DMS 273 treated with DMSO at 0.1 percent for 48 hours (cell line): Measurements from ENCODE around the gene ARHGEF12.

Experiments used
- DNase-seq: peaks from one replicate; lab custom pipeline; 2025; lab: John Stamatoyannopoulos, UW

ARHGEF12 gene

DNA sequence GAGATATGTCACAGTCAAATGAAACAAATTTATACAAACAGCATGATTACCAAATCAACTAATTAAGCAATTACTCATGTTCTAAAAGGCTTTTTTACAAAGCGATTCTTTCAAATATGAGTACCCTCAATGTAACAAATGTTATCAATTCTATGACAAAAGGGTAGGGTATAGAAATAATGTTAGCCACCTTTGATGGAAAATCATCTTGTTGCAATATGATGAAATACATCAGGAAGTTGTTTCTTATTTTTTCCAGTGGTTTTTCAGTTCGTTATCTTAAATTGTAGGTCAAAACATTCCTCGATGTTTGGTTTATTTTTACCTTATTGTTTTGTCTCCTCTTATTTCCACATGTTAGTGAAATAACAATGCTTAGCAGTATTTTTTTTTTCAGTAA, 6.5 kb downstream of the ARHGEF12 start:
- no peak for DNase-seq

DNA sequence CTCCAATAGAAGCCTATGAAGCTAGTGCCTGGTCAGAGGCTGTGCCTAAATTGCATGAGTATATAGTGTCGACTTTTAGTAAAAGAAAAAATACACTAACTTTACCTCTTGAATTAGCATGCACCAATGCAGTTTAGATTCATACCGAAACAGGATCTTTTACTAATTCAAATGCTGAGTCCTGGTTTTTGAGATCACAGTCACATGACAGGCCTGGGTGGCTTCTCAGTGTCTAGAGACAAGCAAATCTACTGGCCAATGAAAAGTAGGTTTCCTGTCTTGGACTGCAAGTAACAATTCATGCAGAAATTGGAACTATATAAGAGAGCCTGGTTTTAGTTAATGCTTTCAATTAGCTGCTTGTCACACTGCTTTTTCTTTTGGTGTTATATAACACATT, 7.2 kb downstream of the ARHGEF12 start:
- no peak for DNase-seq

DNA sequence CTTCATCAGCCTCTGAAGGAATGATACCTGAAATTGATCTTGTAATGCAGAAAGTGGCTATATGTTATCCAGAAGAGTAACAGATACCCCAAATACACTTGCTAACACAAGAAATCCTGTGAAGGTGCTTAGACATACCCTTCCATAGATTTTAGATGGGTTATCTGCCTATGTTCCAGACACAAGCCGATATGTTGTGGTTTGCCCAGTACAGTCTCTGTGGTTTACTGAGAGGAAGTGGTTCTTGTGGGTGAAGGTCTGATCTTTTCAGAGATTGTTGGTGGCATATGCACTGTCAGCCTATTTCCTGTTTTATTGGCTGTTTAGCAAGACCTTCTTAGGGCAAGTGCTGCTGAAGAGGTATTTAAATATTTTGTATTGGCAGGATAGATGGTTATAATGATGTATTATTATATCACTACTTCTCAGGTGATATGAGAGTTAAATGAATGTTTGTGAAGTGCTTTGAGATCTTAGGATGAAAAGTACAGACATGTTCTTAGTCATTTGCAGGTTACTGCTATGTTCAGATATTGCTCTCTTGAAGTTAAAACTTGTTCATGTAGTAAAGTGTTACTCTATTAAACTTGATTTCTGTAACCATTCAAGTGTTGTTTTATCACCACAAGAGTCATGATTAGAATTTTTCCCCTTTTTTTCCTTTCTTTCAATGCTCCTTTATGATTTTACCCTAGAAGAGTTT, 8.2 kb downstream of the ARHGEF12 start:
- DNase-seq: no peak

DNA sequence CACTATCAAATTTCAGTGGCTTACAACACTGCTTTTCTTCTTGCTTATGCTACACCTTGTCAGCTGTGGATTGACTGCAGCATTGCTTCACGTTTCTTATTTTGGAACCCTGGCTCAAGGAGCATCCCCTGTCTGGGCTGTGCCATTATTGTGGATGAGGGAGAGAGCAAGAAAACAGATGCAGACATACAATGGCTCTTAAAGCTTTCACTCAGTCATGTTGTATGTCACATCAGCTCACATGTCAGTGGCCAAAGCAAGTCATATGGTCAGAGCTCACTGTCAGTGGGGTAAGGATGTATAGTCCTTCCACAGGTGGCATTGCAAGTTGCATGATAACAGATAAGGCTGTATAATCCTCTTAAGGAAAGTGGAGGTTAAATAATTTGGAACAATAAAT, 10.0 kb downstream of the ARHGEF12 start:
- DNase-seq: no peak

DNA sequence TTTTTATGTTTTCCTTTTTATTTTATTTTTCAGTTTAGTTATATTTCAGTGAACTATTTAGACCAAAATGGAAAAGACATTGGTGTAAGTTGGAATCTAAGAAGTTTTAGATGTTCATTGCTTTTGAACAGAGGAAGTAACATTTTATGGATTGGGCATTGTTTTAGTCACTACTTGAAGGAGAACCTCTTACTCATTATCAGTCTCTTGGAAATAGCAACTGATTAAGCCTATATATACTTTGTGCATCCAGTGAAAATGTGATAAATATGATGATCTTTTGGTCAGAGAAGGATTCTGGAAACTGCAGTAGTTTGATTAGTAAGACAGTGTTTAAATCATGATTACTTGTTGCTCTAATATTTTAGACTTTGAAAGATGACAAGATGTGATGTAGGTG, 14.4 kb downstream of the ARHGEF12 start:
- DNase-seq: no peak

DNA sequence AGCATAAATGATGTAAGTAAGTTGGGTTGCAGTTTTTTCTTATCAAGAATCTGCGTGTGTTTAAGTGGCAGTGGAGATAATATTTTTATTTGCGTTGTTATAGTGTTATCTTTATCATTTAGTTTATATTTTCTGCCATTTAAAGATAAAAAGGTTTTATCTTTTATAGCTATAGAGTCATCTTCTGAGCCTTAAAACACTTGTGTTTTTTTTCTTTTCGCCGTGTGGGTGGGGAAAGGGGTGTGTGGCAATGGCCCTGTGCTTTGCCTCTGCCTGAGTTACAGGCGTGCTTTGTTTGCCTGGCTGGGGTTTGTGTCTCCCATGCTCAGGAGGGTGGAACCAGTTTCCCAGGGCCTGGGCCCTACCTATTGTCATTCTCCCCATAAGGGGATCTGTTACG, 16.2 kb downstream of the ARHGEF12 start:
- no peak for DNase-seq

DNA sequence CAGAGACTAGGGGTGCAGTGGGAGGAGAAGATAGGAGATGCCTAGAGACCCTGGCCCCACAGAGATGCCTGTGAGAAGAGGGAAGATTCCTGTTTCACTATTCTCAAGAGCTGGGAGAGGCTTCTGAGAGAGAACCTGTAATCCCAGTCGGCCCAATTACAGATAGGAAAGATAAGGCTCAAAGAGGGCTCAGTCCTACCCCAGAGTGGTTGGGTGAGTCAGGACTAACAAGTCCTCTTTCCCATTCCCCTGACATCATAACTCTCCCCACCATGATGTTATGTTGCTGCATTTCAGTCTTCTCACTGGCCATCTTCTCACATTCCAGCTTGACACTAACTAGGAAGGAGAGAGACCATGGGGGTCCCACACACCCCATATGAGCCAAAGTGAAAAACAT, 17.9 kb downstream of the ARHGEF12 start:
- no peak for DNase-seq

DNA sequence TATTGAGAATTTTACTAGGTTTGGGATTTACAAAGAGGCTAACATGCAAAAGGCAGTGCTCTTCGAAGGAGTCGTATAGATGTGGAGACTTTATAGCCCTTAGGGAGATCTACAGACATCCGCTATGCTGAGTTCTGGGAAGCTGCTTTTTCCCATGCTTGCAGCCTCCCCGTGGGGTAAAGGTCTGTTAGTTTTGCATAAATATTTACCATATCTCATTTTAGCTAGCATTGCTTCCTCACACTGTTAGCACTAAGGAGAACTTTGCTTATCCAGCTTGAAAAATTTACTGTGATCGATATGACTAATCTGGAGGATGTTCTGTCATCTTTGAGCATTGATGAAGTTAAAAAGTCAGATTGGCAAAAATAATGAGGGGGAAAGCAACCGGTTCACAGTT, 18.6 kb downstream of the ARHGEF12 start:
- no peak for DNase-seq

DNA sequence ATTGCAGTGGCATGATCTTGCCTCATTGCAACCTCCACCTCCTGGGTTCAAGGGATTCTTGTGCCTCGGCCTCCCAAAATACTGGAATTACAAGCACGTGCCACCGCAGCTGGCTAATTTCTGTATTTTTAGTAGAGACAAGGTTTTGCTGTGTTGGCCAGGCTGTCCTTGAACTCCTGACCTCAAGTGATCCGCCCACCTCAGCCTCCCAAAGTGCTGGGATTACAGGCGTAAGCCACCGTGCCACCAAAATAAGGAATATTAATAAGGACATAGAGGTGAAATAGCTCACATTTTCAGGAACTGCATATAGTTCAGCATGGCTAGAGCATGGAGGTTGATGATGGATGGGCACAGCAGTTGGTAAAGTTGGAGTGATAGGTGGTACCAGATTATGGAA, 21.4 kb downstream of the ARHGEF12 start:
- no peak for DNase-seq

DNA sequence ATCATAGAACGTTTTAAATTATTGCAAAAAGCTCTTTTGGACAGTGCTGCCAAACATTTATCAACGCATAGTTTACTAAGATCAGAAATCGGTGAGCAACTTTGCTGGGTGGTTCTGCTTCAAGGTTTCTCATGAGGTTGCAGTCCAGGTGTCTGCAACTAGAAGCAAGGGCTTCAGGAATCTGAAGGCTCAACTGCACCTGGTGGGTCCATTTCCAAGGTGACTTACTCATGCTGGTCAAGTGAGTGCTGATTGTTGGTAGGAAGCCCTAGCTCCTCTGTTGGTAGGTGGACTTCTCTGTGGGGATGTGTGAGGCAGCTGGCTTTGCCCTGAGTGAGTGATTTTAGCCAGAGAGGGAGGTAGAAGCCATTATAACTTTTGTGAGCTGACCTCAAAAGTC, 22.5 kb downstream of the ARHGEF12 start:
- no peak for DNase-seq

DNA sequence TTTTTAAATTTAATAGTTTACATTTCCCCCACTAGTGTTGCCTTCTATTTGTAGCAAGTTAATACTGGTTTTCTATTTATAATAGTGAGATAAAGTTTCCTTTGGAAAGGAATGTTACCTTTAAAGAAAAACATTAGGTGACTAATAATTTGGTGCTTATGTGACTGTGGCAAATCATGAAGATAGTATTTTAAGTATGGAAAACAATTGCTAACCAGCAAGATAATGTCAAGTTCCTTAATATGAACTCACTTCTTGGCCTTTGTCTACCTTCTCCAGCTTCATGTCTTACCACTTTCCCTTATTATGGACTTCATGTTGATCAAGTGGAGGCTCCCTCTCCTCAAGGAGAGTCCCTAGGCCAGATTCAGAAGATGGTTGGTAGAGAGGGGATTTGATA, 27.2 kb downstream of the ARHGEF12 start:
- no peak for DNase-seq

DNA sequence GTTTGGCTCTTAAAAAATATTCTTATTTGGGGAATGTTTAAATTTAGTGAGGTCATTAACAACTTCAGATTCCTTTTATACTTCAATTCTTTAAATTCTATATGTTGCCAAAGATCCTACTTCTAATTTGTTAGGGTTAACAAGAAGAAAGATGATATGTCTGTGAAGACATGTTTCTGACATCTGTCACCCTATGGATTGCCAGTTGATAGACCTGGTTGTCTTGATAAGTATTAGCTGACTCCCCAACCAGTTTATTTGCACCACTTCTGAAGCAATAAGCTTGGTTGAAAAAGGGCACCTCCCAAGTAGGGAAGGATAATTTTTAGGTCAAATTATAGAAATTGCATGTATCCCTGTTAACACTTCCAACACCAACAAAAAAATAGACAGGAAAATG, 29.3 kb downstream of the ARHGEF12 start:
- no peak for DNase-seq

DNA sequence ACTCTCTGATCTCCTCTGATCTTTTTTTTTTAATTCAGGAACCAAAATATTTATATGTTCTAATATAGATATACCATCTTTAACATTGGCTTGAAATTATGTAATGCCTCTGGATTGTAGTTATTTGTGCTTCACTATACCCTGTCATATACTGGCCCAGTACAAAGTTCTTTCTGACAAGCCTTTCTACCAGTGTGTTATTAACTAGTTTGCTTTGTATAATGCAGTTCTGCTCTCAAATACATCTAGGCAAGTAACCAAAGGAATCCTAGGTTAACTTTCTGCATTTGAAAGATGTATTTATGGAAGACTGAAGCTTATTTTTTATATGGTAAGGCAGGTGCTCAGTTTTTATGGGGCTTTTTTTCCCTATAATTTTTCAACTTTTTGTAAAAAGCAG, 36.1 kb downstream of the ARHGEF12 start:
- no peak for DNase-seq

DNA sequence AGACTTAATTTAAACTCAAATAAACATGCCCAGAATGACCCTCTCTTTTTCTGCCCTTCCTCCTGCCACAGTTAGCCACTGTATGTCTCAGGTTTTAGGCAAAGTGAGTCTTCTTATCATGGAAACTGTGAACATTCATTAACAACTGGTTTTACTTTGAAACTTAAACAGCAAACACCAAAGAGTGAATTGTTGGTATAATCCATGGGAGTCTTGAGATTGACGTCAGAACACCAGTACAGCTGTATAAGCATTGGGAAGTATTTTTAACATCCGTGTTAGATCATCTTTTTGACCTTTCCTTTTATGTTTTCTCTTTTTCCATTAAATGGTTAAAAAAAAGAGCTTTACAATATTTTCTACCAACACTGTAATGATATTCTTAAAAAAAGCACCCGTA, 38.9 kb downstream of the ARHGEF12 start:
- DNase-seq: no peak

DNA sequence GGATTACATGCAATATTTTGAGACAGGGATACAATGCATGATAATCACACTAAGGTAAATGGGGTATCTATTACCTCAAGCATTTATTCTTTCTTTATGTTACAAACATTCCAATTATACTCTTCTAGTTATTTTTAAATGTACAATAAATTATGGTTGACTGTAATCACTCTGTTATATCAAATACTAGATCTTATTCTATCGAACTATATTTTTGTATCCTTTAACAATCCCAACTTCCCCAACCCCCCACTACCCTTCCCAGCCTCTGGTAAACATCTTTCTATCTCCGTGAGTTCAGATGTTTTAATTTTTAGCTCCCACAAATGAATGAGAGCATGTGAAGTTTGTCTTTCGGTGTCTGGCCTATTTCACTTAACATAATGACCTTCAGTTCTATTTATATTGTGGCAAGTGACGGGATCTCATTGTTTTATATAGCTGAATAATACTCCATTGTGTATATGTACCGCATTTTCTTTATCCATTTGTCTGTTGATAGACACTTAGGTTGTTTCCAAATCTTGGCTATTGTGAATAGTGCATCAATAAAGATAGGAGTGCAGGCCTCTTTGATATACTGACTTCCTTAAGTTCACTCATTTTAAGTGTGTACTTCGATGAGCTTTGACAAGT, 40.5 kb downstream of the ARHGEF12 start:
- DNase-seq: no peak

DNA sequence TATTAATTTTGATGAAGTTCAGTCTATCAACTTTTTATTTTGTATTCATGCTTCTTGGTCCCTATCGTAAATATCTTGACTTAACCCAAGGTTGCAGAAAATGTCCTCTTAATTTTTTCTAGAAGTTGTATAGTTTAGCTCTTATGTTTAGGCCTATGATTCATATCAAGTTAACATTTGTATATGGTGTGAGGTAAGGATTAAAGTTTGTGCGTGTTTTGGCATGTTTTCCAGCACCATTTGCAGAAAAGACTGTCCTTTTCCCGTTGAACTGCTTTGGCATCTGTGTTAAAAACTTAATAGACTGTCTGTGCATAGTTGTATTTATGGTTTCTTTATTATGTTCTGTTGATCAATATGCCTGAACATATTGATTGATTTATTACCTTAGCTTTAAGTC, 42.3 kb downstream of the ARHGEF12 start:
- DNase-seq: no peak

DNA sequence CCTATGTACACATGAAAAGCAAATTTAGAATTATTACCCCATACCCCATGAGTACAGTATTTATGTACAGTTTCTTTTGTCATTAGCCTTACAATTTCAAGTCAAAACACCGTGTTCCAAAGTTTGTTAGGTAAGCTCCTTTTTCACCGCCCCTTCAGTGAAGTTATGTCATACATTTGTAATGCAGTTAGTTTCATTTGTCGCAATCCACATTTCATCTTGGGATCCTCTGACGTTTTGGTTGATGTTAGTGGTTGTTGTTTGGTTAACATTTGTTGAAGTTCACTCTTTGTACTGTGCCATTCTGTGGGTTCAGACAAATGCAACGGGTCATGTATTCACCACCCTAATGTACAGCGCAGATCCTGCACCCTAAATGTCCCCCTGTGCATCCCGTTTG, 45.2 kb downstream of the ARHGEF12 start:
- no peak for DNase-seq

DNA sequence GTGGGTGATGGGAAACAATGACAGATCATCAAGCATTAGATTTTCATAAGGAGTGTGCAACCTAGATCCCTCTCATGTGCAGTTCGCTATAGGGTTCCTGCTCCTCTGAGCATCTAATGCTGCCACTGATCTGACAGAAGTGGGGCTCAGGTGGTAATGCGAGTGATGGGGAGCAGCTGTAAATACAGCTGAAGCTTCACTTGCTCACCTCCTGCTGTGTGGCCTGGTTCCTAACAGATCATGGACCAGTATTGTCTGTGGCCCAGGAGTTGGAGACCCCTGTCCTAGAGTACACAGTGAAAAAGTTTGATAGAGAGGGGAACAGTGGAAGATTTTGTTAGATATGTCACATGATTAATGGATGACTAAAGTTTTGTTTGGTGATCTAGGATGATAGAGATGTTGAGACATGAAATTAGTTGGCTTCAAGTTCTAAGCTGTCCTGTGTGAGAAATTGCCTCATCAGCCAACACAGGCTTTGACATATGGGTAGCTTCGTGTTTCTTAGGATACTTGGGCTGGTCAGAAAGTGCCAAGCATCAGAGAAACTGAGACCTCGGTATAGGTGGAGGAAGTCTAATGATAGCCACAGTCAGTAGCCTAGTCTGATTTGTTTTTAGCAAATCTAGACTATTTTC, 47.4 kb downstream of the ARHGEF12 start:
- no peak for DNase-seq

DNA sequence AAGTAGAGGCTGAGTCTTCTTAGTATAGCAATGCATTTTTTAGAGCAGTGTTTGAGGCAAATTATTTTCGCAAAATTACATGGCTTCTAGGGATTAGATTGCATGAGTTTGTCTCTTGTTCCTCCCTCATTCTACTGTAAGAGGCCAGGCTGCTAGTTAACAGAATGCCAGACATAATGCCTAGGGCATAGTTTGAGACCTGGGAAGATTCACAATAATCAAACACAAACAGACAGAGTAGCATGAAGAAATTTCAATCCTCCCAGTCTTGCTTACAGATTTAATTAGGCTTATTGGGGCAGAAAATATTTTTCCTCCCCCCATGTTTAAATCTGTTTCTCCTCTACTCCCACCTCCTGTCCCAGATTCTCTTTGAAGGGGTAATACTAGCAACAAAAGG, 48.3 kb downstream of the ARHGEF12 start:
- DNase-seq: no peak

DNA sequence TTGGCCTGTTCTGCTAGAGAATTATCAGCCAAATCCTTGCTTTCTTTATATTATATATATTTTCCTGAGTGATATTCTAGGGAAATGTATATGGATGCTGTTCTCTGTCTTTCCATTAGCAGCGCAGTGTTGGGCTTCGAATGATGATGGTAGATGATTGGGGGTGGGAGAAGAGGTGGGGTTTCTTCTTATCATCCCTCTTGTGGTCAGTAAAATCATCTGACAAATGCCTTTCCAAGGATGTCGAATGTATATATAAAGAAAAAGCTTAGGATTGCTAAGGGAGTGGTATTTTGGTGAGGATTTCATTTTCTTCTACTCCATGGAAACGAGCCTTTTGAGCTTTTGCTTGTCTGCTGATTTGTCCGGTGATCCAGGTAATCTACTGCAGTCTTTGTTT, 48.9 kb downstream of the ARHGEF12 start:
- DNase-seq: no peak

DNA sequence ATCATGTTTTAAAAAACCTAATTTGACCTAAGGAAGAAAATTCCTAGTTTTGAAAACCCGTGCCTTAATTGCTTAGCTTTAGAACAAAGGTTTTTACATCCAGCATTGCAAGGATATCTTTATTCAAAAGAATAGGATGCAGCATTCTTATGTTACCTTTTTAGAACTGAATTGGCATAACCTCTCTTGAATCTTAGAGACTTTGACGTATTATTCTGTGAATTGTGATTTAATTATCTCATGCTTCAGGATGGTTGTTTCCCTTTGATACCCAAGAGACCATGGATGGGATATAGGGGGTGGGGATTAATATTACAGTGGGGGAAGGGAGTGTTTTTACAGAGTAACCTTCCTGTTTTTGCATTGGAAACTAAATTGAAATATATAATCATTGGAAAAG, 49.4 kb downstream of the ARHGEF12 start:
- no peak for DNase-seq

DNA sequence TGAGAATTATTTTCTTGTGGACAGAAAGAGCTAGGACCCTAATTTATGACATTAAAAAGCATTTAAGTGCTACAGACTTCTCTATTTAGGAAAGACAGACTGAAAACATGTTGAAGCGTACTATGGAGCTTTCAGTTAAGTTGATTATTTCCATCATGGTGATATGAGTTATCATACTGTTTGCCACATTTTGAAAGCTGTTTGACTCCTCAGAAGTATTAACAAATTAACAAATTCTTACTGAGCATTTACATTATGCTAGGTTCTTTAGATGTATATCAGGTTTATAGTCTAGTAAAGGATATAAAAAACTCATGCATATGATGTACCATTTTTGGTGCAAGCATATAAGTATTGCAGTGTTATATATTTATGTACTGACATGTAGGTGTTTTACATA, 50.1 kb downstream of the ARHGEF12 start:
- DNase-seq: no peak

DNA sequence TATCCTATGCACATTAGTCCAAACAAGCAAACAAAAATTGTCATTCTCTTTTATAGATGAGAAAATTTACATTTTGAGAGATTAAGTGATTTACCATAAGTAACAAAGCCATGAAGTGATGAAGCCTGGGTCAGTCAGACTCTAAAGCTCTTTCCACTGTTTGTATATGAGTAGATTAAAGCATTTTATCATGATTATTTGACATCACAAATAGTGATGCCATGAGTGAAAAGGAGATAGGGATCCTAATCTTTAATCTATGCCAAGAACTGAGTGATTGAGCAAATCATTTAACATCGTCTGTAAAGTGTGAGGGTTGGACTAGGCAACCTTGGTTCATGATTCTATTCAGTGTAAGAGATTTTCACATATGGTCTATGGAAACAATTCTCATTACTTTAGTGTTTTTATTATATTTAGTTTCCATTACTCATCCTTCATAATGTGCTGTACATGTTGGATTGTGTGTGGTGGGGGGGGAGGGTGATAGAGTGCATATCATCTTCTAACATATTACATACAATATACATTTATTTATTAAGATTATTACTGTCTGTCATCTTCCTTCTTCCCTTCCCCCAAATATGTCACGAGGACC, 50.7 kb downstream of the ARHGEF12 start:
- no peak for DNase-seq
